Gastrocnemius medialis (tissue), 4 donors: ENCODE data around the gene HRC. TPM values are rescaled to one million over a fixed set of nuclear protein-coding genes. Genes with fewer than 3 reads are reported as not detected.

Experiments used
- ATAC-seq, 2 donors: fragments of 150-250 bp; one replicate each; pipeline ENCODE4 v1.9.1; 2016
- DNase-seq, 2 donors: peaks; one replicate each; pipeline ENCODE4 v3.0.0-alpha.2; 2019
- H3K27ac ChIP-seq, 4 donors: fragments of 200-600 bp; sonication (generic); 1 replicate in 1 of 4; 2 replicates in 3 of 4; pipeline ENCODE4 v1.5.1; 2016 to 2018; ENCODE audit warnings: mild to moderate bottlenecking in 2 of 4, moderate library complexity in 1 of 4
- H3K27me3 ChIP-seq, 3 donors: fragments of 200-600 bp; sonication (generic) in 2 of 3; 1 replicate in 1 of 3; 2 replicates in 2 of 3; pipeline versions ENCODE4 v1.5.1 to v1.6.0; 2016 to 2019; ENCODE audit warnings: mild to moderate bottlenecking in 1 of 3, moderate library complexity in 1 of 3
- H3K36me3 ChIP-seq, 2 donors: fragments of 200-600 bp; sonication (generic) in 1 of 2; one replicate each; pipeline ENCODE4 v1.5.1; 2017 to 2018
- H3K4me1 ChIP-seq, 2 donors: fragments of 200-600 bp; sonication (generic) in 1 of 2; one replicate each; pipeline ENCODE4 v1.5.1; 2016 to 2017; ENCODE audit warnings: mild to moderate bottlenecking in 2 of 2
- H3K4me3 ChIP-seq, 4 donors: fragments of 200-600 bp; sonication (generic) in 3 of 4; 1 replicate in 1 of 4; 2 replicates in 3 of 4; pipeline ENCODE4 v1.5.1; 2016 to 2019; ENCODE audit warnings: mild to moderate bottlenecking in 2 of 4
- H3K9me3 ChIP-seq, 3 donors: fragments of 200-600 bp; sonication (generic) in 2 of 3; 1 replicate in 1 of 3; 2 replicates in 2 of 3; pipeline ENCODE4 v1.5.1; 2016 to 2019
- POLR2A ChIP-seq, 2 donors: fragments of 450-650 bp; IDR thresholded peaks; one replicate each; pipeline ENCODE4 v1.6.1; 2017; ENCODE audit warnings: antibody characterized with exemption in 2 of 2, mild to moderate bottlenecking in 2 of 2, moderate library complexity in 2 of 2
- in situ Hi-C, 4 donors: fragments of 200-750 bp; cut with MboI; loops; one replicate each; pipeline versions ENCODE4 v1.15.0 to v1.8.0; 2017; ENCODE audit warnings: low sequenced_read_pairs in 4 of 4
- intact Hi-C: fragments of 100-400 bp; cut with DNase I; formaldehyde crosslinking; loops from one replicate; pipeline ENCODE4 v1.15.1; 2023; ENCODE audit warnings: low total_unique reads
- total RNA-seq, 4 donors: library from RNA; depleted of rRNA; stranded (reverse); fragments of >200 nt; gene quantifications; one replicate each; pipeline versions ENCODE4 v1.1.0 to v1.2.3, GENCODE V29; 2016
- TF ChIP-seq, protein P1 (sequence below), 5 experiments: fragments of 450-650 bp in 3 of 5; fragments of 200-600 bp in 2 of 5; sonication (generic) in 2 of 5; IDR thresholded peaks in 4 of 5; conservative IDR thresholded peaks in 1 of 5; 1 replicate in 4 of 5; 2 replicates in 1 of 5; pipeline ENCODE4 v1.5.1; 2016 to 2019; ENCODE audit warnings: antibody characterized with exemption in 5 of 5, mild to moderate bottlenecking in 3 of 5, moderate library complexity in 3 of 5

The HRC gene
- total RNA-seq, 4 donors from 2014 or later = 190 to 537 (median 300) TPM

DNA sequence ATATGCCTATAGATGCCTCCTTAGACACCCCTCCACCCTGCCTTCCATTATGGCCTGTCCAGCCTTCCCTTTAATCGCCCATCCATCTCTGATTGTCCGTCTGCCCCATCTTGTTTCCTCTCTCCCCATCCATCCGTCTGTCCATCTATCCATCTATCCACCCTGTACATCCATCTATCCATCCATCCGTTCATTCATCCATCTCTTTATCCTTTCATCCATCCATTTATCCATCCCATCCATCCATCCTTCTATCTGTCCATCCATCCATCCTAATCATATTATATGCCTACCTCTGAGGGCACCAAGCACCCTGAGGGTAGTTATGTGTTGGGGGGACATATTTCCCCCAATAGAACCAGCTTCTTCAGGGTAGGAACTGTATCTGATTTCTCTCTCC, 25.5 kb upstream of the HRC start:
- in situ Hi-C loops = no loop called here
- Histone ChIP-seq H3K9me3 (no peaks in the 10 kb centered on the region), H3K4me3 (no peak overlapping the region), H3K4me1 (no peaks in the 10 kb centered on the region), H3K36me3 (peaks cover 0 to 33% of the 10 kb centered on the region in 2 donors), H3K27me3 (no peaks in the 10 kb centered on the region), H3K27ac (no peak overlapping the region)
- DNase-seq (no peak), ATAC-seq (no peak)
- TF ChIP-seq POLR2A (IDR thresholded peaks at IDR 0.05) = no peak
- TF ChIP-seq, protein P1, sequence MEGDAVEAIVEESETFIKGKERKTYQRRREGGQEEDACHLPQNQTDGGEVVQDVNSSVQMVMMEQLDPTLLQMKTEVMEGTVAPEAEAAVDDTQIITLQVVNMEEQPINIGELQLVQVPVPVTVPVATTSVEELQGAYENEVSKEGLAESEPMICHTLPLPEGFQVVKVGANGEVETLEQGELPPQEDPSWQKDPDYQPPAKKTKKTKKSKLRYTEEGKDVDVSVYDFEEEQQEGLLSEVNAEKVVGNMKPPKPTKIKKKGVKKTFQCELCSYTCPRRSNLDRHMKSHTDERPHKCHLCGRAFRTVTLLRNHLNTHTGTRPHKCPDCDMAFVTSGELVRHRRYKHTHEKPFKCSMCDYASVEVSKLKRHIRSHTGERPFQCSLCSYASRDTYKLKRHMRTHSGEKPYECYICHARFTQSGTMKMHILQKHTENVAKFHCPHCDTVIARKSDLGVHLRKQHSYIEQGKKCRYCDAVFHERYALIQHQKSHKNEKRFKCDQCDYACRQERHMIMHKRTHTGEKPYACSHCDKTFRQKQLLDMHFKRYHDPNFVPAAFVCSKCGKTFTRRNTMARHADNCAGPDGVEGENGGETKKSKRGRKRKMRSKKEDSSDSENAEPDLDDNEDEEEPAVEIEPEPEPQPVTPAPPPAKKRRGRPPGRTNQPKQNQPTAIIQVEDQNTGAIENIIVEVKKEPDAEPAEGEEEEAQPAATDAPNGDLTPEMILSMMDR (IDR thresholded peaks at IDR 0.05 in 4 of 5, conservative IDR thresholded peaks at IDR 0.05 in 1 of 5) = no peak
- intact Hi-C loops = no loop called here

DNA sequence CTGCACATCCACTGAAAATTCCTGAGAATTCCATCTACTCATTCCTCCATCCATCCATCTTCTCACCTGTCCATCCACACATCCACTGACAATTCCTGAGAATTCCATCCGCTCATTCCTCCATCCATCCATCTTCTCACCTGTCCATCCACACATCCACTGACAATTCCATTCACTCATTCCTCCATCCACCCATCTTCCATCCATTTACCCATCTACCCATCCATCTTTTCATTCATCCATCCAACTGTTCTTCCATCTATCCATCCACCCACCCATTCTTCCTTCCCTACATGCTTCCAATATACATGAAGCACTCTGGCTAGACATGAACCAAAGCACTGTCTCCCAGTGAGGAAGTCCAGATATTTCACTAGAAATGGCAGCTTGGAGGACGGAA, 18.0 kb upstream of the HRC start:
- DNase-seq = no peak
- ATAC-seq = no peak
- no peaks in the 10 kb centered on the region for H3K27me3 ChIP-seq
- H3K27ac ChIP-seq = no peak overlapping the region
- H3K4me1 ChIP-seq = no peaks in the 10 kb centered on the region
- in situ Hi-C loops = no loop called here
- no peak overlapping the region for H3K4me3 ChIP-seq
- TF ChIP-seq POLR2A (IDR thresholded peaks at IDR 0.05) = no peak
- TF ChIP-seq, protein P1 (IDR thresholded peaks at IDR 0.05 in 4 of 5, conservative IDR thresholded peaks at IDR 0.05 in 1 of 5) = no peak
- H3K36me3 ChIP-seq = peaks cover 0 to 52% of the 10 kb centered on the region in 2 donors
- H3K9me3 ChIP-seq = no peaks in the 10 kb centered on the region
- intact Hi-C loops = no loop called here

DNA sequence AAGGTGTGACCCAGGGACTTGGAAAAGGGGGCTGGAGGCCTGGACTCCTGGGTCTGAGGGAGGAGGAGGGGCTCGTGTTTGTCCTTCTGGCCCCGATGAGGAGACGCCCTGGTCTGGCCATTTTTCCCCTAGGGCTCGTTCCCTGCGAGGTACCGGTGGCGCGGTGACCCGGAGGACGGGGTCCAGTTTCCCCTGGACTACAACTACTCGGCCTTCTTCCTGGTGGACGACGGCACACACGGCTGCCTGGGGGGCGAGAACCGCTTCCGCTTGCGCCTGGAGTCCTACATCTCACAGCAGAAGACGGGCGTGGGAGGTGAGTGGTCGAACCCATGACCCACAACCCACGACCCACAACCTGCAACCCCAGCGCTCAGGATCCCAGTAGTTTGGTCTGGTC, 13.2 kb upstream of the HRC start:
- TF ChIP-seq, protein P1 (IDR thresholded peaks at IDR 0.05 in 4 of 5, conservative IDR thresholded peaks at IDR 0.05 in 1 of 5) = no peak
- no peak for TF ChIP-seq POLR2A (IDR thresholded peaks at IDR 0.05)

DNA sequence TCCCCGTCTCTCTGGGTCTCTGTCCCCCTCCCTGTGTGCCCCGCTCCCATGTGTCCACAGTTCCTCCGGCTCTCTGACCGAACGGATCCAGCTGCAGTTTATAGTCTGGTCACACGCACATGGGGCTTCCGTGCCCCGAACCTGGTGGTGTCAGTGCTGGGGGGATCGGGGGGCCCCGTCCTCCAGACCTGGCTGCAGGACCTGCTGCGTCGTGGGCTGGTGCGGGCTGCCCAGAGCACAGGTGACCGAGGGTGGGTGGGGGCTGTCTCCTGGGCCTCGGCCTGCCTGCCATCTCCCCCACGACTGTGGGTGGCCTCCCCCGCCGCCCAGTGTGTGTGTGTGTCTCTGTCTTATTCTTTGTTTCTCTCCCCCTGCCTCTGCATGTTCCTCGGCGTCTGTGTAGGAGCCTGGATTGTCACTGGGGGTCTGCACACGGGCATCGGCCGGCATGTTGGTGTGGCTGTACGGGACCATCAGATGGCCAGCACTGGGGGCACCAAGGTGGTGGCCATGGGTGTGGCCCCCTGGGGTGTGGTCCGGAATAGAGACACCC, 12.7 kb upstream of the HRC start:
- in situ Hi-C loops = no loop called here
- Histone ChIP-seq H3K27ac (no peak overlapping the region), H3K9me3 (no peaks in the 10 kb centered on the region), H3K27me3 (no peaks in the 10 kb centered on the region), H3K4me1 (peaks cover 16 to 20% of the 10 kb centered on the region in 2 donors), H3K36me3 (peaks cover 0 to 31% of the 10 kb centered on the region in 2 donors), H3K4me3 (no peak overlapping the region)
- intact Hi-C loops = no loop called here
- DNase-seq (no peak), ATAC-seq (no peak)
- TF ChIP-seq, protein P1 (IDR thresholded peaks at IDR 0.05 in 4 of 5, conservative IDR thresholded peaks at IDR 0.05 in 1 of 5) = no peak
- TF ChIP-seq POLR2A (IDR thresholded peaks at IDR 0.05) = no peak

More for the DNA sequence above, 13.2 kb upstream of the HRC start:
- intact Hi-C loops = no loop called here
- in situ Hi-C loops = no loop called here
- peaks cover 0 to 35% of the 10 kb centered on the region in 2 donors for H3K36me3 ChIP-seq
- ATAC-seq (no peak), DNase-seq (no peak)
- peaks cover 16 to 20% of the 10 kb centered on the region in 2 donors for H3K4me1 ChIP-seq
- H3K27me3 ChIP-seq = no peaks in the 10 kb centered on the region
- H3K27ac ChIP-seq = no peak overlapping the region
- H3K4me3 ChIP-seq = no peak overlapping the region
- H3K9me3 ChIP-seq = no peaks in the 10 kb centered on the region

DNA sequence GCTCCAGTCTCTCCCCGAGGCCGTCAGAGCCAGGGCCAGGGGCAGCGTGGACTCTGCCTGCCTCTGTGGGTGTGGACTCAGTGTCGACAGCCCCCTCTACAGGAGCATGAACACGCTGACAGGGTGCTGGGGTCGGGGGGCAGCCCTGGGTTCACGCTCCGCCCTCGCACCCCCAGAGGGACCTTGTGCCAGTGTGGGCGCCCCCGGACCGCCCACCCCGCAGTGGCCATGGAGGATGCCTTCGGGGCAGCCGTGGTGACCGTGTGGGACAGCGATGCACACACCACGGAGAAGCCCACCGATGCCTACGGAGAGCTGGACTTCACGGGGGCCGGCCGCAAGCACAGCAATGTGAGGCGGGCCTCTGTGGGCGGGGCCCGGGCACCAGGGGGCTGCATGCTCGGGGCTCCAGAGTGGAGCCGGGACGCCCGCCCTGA, 10.7 kb upstream of the HRC start:
- Histone ChIP-seq H3K4me1 (peaks cover 16 to 22% of the 10 kb centered on the region in 2 donors), H3K36me3 (peaks cover 0 to 10% of the 10 kb centered on the region in 2 donors), H3K27ac (peak overlapping the region; percentile 80 to 99 (median 91)), H3K9me3 (no peaks in the 10 kb centered on the region), H3K4me3 (peak overlapping the region in 3 of 4 donors; percentile 12 to 22 (median 13)), H3K27me3 (no peaks in the 10 kb centered on the region)
- TF ChIP-seq, protein P1 (IDR thresholded peaks at IDR 0.05 in 4 of 5, conservative IDR thresholded peaks at IDR 0.05 in 1 of 5) = peak in 1 of 5 experiments; percentile 14
- TF ChIP-seq POLR2A (IDR thresholded peaks at IDR 0.05) = no peak
- intact Hi-C loops = no loop called here
- ATAC-seq = no peak
- in situ Hi-C loops = no loop called here
- no peak for DNase-seq
